Measurements from ENCODE around the gene LSAMP.

DNA sequence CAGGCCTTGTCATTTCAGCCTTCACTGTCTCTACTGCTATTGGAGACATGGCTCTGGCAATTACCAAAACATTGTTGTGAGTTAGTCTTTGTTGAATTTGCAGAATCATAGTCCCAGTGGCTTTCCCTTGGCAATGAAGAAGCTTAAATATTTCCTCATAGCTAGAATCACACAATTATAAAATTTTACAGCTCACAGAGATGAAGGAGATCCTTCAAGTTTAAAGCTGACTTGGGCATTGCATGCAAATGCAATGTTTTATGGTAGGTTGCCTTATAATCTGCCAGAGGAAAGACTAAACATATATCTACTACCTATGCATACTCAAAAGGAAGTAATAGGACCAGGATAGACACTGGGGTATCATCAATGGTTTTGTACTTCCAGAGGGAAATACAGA, 90.9 kb downstream of the LSAMP start:
- TF ChIP-seq POLR2A (IDR thresholded peaks at IDR 0.05) (no peak), EP300 (IDR thresholded peaks at IDR 0.05) (no peak)
- TF ChIP-seq, protein P1, sequence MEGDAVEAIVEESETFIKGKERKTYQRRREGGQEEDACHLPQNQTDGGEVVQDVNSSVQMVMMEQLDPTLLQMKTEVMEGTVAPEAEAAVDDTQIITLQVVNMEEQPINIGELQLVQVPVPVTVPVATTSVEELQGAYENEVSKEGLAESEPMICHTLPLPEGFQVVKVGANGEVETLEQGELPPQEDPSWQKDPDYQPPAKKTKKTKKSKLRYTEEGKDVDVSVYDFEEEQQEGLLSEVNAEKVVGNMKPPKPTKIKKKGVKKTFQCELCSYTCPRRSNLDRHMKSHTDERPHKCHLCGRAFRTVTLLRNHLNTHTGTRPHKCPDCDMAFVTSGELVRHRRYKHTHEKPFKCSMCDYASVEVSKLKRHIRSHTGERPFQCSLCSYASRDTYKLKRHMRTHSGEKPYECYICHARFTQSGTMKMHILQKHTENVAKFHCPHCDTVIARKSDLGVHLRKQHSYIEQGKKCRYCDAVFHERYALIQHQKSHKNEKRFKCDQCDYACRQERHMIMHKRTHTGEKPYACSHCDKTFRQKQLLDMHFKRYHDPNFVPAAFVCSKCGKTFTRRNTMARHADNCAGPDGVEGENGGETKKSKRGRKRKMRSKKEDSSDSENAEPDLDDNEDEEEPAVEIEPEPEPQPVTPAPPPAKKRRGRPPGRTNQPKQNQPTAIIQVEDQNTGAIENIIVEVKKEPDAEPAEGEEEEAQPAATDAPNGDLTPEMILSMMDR (IDR thresholded peaks at IDR 0.05), result no peak

All from sigmoid colon (tissue), 4 donors.